ENCODE results near the gene GXYLT1. TPM values are rescaled to one million over a fixed set of nuclear protein-coding genes. Genes with fewer than 3 reads are reported as not detected.

The GXYLT1 gene
- total and polyA plus RNA-seq, 9 of the 15 experiments (the other 6 are each of a cell fraction or from before 2014, with no cell fraction given): 1.4 to 9.3 (median 5.5) TPM

- TF ChIP-seq ATF1 (CRISPR knock-in tag; IDR thresholded peaks at IDR 0.05) (no peak), ATF1 (tag; IDR thresholded peaks at IDR 0.05) (0 out of 2 replicates have a peak, but pooled peaks have one; percentile 18), FOSL1 (tag; conservative IDR thresholded peaks at IDR 0.05) (peak; percentile 79), HNRNPK (IDR thresholded peaks at IDR 0.05; ENCODE audit: low read depth, low read length, poor library complexity, severe bottlenecking) (no peak), ZNF583 (CRISPR knock-in tag; IDR thresholded peaks at IDR 0.05) (no peak), NFE2 (IDR thresholded peaks at IDR 0.05; ENCODE audit: low read depth) (peak; percentile 33; the same call in 1 of the 2 replicates), NFE2L1 (tag; IDR thresholded peaks at IDR 0.05; ENCODE audit: borderline replicate concordance, low read depth) (0 out of 2 replicates have a peak, but pooled peaks have one; percentile 20), HINFP (tag; conservative IDR thresholded peaks at IDR 0.05; ENCODE audit: low read depth) (no peak), JUND (IDR thresholded peaks at IDR 0.05; ENCODE audit: borderline replicate concordance, low read depth, low read length) (peak; percentile 86), JUND (tag; IDR thresholded peaks at IDR 0.05; ENCODE audit: borderline replicate concordance, low read depth, low read length) (peak; percentile 86; the same call in 2 of the 3 replicates), CBFA2T2 (conservative IDR thresholded peaks at IDR 0.05) (no peak)
Observed at GRCh38 chr12:42128327-42128726, 16.3 kb downstream of the GXYLT1 start (continued).
